ENCODE results near the gene AFG3L2.

- no peak for TF ChIP-seq CTCF (IDR thresholded peaks at IDR 0.05)
- TF ChIP-seq POLR2A (IDR thresholded peaks at IDR 0.05), result no peak
Observed at GRCh38 chr18:12296457-12296856, 80.6 kb downstream of the AFG3L2 start.
